Activated CD4-positive, alpha-beta T cell treated with anti-CD3 and anti-CD28 coated beads, Interleukin-2, amount 50 U/mL, for 16 hours (primary cell): ENCODE results near the gene PRG3.
"Not testable (repeated sequence)": the region's sequence is repeated elsewhere in the genome, so short reads cannot be mapped to it uniquely, and the experiment has no call there.

Experiments
- DNase-seq: peaks from one replicate; pipeline ENCODE4 v3.0.0-alpha.2; 2020

Gene PRG3

DNA sequence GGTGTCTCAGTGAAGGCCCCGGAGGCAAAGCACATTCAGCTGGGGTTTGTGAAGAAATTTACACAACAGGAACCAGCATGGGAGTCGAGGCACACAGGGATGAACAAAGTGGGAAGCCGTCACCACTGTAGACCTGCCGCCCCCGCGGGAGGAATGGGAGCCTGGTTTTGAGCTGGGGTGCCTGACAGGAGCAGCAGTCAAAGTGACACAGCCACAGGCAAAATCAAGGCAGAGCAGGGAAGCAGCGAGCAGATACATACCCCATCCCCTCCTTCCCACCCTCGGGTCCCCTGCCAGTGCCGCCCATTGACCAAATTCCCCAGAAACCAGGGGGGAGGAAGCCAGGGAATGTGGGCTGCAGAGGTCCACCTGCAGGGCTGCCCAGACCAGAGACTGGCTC, 22.0 kb downstream of the PRG3 start:
- no peak for DNase-seq

GRCh38 chr11:57358543-57358961, 22.4 kb downstream of the PRG3 start:
- no peak for DNase-seq

DNA sequence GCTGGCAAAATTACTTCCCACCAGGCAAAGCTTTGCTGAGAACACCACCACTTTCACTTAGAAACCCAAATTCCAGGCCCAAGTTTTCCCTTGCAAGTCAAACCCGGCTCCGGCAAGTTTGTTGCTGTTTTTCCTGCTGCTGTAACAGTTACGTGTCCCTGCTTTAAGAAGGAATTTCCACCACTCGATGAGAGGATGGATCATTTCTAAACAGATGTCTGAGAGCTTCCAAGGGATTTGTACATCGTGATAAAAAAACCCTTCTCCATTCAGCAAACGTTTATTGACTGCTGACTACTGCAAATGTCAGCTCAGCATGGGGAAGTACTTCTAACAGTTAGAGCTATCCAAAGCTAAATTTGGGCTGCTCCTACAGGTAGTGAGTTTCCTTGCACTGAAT, 23.1 kb downstream of the PRG3 start:
- DNase-seq = no peak

- no peak for DNase-seq
Observed at GRCh38 chr11:57357310-57357709, 23.6 kb downstream of the PRG3 start.

DNA sequence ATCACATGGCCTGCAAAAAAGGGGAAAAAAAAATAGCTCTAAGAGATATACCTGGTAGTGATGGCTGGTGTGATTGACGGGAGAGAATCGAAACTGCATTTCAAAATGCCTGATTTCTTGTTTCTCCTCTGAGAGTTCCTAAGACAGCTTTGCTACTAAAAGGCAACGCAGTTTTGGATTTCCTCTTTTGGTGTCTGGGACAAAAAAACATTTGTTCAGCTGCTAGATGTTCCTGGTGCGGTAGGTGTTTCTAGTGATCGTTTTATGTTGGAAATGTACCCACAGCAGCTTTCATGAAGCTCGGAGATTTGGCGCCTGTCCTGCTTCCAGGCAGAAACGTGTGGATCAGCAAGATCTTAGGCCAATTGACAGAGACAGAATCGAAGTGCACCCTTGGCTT, 24.7 kb downstream of the PRG3 start:
- no peak for DNase-seq

DNA sequence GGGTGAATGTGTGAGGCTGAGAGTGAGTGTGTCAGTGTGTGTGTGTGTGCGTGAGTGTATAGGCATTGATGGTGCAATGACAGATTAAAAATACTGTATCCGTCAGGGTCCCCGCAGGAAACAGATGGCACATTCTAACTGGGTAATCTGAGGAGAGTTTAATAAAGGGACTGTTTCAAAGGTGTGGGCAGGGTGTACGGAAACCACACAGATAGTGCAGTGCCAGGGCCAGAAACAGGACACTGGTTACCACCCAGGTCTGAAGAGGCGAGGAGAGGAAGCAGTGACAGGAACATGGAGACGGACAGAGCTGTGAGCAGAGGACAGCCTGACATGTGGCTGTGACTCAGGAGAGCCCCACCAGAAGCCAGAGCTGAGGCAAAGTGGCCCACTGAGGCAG, 26.3 kb downstream of the PRG3 start:
- DNase-seq = no peak

GRCh38 chr11:57353852-57354251, 27.1 kb downstream of the PRG3 start:
- DNase-seq = no peak

DNA sequence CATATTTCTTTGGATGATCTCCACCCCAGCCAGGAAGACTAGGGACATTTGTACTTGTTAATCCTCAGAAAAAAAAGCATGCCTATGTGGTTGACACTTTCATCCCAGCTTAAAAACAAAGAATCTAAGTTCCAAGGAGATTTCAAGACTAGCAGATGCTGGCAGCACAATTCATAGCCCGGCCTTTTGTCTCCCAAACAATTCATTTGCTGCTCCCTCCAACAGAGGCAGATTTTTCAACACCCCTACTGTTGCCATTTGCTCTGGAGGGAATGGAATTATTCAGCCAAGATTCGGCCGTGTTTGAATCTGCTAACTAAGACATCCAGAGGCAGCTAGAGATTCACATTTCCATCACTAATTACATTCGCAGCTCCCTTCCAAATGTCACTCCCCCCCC, 27.5 kb downstream of the PRG3 start:
- no peak for DNase-seq

- DNase-seq = no peak
Observed at GRCh38 chr11:57353036-57353435, 27.9 kb downstream of the PRG3 start.

GRCh38 chr11:57349491-57350274, 31.3 kb downstream of the PRG3 start:
- peak; percentile 49 for DNase-seq

DNA sequence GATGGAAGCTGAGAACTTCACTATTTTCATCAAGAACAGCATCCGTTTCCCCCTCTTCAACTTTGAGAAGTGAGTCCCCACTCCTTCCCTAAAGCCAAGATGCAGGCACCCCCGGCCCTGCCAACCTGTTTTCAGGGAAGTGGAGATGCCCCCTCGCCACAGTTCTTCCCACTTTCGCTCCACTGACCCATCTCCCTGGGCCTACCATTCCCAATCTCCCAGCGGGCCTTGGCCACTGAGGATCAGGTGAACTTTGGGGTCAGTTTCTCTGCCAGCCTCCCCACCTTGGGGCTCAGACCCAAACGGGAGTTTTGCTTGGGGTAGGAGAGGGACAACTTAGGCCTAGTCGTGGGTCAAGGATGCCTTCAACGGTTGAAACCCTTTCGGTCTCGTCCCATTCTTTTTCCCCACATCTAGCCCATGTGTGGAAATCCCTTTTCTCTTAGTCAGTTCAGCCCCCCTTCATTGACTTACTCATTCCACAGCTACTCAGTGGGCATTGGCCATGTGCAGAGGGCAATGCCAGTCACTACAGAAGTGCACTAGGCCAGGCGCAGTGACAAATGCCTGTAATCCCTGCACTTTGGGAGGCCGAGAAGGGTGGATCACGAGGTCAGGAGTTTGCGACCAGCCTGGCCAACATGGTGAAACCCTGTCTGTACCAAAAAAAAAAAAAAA, 32.2 kb downstream of the PRG3 start:
- DNase-seq = no peak

DNA sequence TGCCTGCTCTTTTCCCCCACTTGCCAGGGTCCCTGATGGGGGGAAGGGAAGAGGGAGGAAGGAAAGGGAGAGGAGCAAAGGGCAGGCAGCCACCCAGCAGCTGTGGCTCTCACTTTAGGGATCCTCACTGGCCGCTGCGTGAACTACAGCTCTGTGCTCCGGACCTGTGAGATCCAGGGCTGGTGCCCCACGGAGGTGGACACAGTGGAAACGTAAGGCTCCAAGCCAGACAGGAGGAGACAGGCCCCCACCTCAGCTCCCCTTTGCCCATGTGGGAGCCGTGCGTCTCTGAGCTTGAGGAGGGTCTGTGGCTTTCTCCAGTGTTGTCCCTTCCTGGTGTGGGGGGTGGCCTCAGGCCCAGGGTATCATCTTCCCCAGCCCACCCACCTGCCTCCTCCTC, 32.9 kb downstream of the PRG3 start:
- DNase-seq = no peak

DNA sequence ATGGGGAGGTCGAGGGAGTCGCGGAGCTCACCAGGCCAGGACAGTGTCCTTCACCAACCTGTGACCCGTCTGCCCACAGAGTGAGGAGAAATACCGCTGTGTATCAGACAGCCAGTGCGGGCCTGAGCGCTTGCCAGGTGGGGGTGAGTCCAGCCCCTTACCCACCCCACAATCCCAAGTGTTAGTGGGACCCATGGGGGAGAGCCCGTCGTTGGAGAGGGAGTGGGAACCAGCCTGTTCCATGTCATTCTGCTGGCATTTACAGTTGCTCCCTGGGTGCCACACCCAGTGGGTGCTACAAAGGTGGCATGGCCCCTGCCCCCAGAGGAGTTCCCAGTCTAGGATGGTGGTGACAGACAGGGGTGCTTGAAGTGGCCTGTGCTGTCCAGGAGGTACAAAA, 33.6 kb downstream of the PRG3 start:
- no peak for DNase-seq

DNA sequence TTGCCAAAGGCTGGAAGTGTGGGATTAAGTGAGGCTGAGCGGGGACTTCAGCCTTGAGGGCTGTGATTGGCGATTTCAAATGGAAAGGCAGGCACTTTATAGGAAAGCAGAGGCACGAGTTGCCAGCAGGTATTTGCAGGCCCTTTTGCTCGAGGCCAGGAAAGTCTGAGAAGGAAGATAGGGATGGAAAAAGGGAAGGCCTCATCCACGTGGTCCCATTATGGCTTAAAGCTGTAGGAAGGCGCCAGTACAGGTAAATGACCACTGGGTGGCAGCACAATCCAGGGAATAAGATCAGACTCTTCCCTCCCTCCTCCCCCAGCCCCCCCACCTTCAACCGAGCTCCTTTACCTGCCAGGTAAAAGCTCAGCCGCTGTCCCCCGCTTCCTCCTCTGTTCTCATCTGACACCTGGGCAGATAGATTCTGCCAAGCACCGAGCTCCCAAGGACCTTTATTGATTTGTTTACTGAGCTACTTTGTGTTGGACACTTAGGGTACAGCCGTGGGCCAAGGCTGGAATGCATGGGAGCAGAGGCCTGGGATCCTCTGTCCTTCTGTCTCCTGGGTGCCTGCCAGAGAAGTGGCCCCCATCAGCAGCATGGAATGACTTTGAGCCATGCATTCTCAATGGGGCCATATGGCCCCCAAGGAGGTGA, 35.3 kb downstream of the PRG3 start:
- DNase-seq = peak; percentile 69

DNA sequence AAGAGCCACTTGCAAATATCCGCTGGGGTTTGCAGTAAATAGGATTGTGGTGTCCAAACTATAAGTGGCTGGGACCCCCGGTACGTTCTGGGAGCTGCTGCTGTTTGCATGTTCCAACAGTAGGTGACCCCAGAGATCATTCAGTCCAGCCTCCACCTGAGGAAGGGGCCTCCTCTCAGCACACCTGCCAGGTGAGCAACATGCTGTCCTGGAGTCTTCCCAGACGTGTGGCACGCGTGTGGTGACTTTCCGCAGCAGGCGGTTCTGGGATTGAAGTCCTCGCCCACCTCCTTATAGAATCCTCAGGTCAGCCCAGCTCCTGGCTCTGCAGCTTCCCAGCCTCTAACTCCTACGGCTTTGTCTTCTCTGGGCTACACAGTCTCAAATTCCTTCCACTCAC, 36.1 kb downstream of the PRG3 start:
- no peak for DNase-seq

GRCh38 chr11:57343825-57344224, 37.1 kb downstream of the PRG3 start:
- no peak for DNase-seq

- no peak for DNase-seq
Observed at GRCh38 chr11:57342702-57343101, 38.2 kb downstream of the PRG3 start.

DNA sequence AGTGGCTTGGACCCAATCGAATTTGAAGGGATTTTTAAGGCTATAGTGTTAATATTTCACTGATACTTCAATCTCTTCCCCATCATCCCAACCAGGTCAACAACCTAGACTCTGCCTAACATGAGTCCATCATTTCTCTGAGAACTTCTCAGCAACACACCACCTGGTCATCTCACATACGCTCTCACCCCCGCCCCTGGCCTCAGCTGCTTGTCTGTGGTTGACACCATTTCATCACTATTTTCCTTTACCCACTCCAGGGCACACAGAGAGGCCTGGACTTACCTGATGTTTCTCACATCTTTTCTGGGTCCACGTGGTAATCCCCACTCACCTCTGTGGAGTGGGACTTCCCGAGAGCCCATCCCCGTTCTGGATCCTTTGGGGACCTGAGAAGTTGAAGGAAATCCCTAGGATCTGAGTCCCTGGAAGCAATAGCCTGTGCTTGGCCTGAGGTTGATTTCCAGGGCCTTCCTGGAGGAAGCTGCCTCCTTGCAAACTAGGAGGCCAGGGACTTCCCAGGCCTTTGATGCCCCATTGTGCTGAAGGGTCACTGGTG, 39.6 kb downstream of the PRG3 start:
- DNase-seq = no peak

GRCh38 chr11:57340039-57340615, 40.8 kb downstream of the PRG3 start:
- DNase-seq = no peak

DNA sequence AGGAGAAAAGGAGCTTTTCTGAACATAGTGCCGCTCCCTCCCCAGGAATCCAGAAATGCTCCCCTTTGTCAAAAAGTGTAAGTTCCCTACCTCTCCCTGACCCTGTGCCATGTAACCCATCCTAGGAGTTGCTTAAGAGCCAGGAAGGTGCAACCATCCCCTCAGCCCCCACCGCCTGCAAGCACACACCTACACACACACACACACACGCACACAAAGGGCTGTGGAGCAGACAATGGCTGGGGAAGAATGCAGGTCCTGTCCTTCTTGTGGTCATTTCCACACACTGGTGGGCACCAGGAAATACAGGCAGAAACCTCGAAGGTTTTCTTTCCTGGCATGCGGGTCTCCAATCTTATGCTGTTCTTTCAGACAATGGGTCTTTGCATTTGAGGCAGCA, 41.6 kb downstream of the PRG3 start:
- no peak for DNase-seq

DNA sequence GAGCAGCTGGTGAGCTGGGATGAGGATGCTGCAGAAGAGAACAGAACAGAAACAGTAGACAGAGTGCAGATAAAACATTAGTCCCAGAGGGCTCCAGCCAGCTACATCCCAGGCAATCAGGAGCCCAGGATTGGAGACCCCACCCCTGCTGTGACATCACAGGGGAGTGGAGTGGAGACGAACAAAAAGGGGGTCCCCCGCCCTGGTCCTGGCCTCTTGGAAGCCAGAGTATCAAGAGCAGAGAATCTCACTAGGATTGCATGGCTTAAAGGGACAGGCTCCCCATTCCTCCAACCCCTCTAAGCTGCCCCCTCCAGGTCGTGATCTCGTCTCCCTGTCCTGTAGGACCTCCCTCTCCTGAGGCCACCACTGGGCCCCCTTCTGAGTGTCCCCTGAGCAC, 42.8 kb downstream of the PRG3 start, which contains the start of gene P2RX3:
Gene P2RX3 (plus strand): TSS at position 211 of the 400 bp plus-strand sequence. CDS start 199 bp downstream, outside the sequence.
- DNase-seq = no peak

GRCh38 chr11:57336856-57337255, 44.1 kb downstream of the PRG3 start:
- DNase-seq = not testable (repeated sequence)

DNA sequence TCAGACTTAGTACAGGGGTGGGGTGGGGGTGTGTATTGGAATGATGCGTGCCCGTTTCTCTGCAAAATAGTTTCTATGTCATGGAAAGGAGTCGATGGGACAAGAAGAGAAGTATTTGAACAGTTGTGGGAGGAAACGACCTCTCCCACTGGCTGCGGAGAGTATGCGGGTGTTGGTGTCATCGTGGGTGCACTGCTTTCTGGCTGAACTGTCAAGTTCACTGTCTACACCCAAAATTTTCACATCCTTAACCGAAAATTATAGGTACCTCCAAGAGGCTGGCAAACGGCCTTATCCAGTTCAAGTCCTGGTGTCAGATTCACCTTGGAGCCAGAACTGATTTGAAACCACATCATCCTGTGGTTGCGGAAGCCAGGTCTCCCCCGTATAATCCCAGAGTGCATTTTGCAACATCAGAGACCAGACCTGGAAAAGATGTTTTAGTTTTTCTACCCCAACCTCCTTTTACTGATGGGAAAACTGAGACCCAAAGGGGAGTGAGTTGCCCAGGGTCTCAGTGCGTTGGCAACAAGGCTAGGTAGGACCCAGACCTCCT, 44.8 kb downstream of the PRG3 start:
- DNase-seq = peak; percentile 8
